HL-60/S4 (cell line): Measurements from ENCODE around the gene RNU1-3.
"Not testable (repeated sequence)": the region's sequence is repeated elsewhere in the genome, so short reads cannot be mapped to it uniquely, and the experiment has no call there.

Source experiments
- in situ Hi-C: fragments of 300-500 bp; cut with MboI; formaldehyde crosslinking; loops from 2 replicates; pipeline ENCODE4 v1.14.3; 2022; ENCODE audit warnings: low sequenced_read_pairs

RNU1-3 gene

GRCh38 chr1:16623812-16624719, 42.7 kb downstream of the RNU1-3 start:
- in situ Hi-C loops, result not testable (repeated sequence)

GRCh38 chr1:16623337-16623736, 43.4 kb downstream of the RNU1-3 start:
- in situ Hi-C loops, result not testable (repeated sequence)

DNA sequence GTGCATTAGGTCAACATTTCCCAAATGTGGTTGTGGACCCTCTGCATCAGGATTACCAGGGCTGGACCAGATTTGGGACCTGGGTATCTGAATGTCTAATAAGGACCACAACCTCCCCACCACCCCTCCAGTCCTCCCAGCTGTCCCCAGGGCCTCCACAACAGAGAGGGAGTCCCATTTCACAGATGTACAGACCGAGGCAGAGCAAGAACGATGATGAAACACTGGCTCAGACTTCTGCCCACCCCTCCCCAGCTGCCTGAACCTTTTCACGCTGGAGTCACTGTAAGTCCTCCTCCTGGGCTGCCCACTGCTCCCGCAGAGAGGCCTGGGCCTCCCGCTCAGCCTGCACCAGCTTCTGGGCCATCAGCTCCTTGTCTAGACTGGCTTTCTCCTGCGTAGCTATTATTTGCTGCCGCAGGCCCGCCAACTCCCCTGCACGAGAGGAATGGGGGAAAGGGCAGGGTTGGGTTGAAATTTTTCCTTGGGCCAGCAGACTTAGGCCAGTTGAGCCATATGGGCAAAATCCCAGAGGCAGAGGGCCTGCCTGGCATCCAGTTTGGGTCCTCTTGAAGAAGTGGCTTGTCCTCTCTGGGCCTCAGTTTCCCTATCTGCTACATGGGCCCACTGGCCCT, 45.0 kb downstream of the RNU1-3 start:
- in situ Hi-C loops, result not testable (repeated sequence)

GRCh38 chr1:16621300-16621658, 45.5 kb downstream of the RNU1-3 start:
- in situ Hi-C loops, result no loop called here

GRCh38 chr1:16619803-16620501, 46.8 kb downstream of the RNU1-3 start:
- in situ Hi-C loops, result loop anchor here (10.0 kb wide), 3 partner anchors 285 to 425 kb away; no protein-coding TSS in a partner anchor

DNA sequence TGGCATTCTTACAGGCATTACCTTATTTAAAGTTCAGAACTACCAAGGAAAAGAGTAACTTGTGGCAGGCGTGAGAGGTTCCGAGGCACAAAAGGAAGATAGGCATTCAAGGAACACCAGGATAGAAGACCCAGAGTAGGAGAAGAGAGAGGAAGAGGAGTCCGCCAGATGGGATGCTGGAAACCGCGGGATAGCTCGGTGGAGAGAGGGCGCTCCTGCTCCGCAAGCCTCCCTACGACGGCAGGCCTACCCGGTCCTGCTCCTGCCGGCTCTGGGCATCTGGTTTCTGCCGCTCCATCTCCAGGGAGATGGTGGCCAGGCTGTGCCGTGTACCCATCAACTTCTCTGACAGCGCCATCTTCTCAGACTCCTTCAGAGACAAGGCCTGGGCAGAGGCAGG, 48.0 kb downstream of the RNU1-3 start:
- in situ Hi-C loops, result loop anchor here (10.0 kb wide), 3 partner anchors 286 to 426 kb away; no protein-coding TSS in a partner anchor

DNA sequence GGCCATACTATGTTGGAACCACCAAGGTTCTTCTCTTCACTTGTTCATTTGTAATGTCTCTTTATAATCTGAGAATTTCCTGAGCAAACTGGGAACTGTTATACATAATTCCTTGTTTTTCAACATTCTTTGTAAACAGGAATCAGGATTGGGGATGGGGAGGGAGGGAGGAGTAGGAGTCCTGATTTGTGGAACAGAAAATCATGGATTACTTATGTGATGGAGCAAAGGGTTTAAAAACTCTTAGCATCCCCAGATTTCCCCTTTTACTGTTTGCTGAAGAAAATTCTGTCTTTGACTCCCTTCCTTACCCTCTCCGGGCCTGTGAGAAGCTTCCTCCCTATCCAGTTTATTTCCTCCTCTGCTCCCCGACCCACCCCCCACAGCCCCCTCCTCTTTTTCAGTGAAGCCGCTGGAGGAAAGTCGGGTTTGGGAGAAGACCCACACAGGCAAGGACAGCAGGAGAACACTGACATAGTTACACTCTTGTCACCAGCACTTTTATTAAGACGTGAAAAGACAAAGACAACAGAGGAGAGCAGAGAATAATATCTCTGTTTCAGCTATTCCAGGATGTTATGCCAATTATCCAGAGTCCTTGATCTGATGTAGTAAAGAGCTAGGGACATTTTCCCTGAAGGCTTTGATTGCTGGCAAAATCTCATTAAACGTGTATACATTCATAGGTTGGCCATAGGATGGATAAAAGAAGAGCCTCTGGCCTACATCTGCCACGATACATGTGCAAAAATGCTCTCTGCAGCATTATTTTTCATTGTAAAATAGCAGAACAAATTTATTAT, 48.8 kb downstream of the RNU1-3 start:
- in situ Hi-C loops, result loop anchor here (10.0 kb wide), 3 partner anchors 287 to 427 kb away; no protein-coding TSS in a partner anchor

DNA sequence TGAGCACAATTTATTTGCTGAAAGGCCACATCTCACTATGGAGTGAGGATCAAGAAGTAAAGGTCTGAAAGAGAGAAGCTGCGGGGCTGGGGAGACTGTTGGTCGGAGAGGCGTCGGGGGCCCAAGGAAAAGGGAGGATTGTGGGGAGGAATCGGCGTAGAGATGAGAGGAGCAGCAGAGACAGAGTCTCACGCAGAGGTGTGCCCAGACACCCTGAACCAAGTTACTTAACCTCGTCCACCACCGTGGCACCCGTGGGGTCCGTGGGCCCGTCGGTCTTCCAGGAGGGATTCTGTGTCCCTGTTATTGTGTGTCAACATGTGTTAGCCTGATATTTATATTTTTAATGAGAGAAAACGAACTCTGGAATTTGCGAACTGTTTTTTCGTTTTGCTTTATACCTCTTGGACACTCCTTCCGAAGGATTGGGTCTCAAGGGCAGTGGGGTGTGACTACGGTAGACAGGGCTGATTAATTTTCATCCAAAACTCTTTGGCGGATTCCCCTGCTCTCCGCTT, 49.6 kb downstream of the RNU1-3 start:
- in situ Hi-C loops, result loop anchor here (10.0 kb wide), 3 partner anchors 288 to 428 kb away; no protein-coding TSS in a partner anchor
